Superior temporal gyrus (tissue), 1 donor: ENCODE measurements around the gene UBE3B.

Experiments used
- DNase-seq: peaks from one replicate; pipeline ENCODE4 v3.0.0-alpha.2; 2016; ENCODE audit errors: extremely low spot score

The UBE3B gene

DNA sequence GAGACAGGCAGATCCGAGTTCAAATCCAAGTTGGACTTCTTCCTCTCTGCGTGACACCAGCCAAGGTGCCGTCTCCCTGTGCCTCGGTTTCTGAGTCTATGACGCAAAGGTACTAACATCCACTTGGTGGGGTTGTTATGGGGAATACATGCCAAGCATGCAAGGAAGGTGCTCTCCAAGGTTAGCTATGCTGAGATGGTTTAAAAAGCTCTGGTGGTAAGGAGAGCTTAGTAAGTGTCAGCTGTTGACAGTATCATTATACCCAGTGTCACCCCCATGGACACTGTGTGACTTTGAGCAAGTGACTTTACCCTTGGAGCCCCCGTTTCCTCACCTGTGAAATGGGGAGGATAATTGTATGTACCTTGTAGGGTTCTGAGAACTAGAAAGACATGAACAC, 73.7 kb downstream of the UBE3B start:
- no peak for DNase-seq

- no peak for DNase-seq
Observed at GRCh38 chr12:109552971-109553370, 75.5 kb downstream of the UBE3B start.

GRCh38 chr12:109553483-109553882, 76.0 kb downstream of the UBE3B start:
- no peak for DNase-seq

DNA sequence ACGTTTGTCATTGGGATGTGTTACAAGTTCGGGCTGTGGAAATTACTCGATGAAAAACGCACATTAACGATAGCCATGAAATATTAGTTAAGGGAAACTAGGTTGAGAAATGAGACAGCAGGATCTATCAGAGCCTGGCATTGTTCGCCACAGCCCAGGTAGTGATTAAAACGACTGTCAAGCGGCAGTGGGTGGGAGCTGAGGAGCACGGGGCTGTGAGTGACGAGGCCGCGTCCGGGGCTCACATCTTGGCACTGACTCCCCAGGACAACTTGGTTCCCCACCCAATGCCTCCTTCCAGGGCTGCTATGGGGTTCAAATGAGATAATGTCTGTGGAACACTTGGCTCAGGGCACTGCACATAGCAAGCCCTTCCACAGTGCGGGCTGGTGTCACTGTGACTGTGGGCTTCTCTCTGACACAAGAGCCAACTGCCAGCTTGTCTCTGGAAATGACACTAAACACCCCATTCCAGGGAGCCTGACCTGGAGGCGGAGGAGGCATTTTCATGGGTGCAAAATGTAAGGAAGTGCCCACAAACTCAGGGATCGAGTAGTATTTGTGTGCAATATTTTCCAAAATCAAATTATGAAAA, 76.6 kb downstream of the UBE3B start:
- DNase-seq, result no peak

- DNase-seq, result no peak
Observed at GRCh38 chr12:109554761-109555160, 77.3 kb downstream of the UBE3B start.

DNA sequence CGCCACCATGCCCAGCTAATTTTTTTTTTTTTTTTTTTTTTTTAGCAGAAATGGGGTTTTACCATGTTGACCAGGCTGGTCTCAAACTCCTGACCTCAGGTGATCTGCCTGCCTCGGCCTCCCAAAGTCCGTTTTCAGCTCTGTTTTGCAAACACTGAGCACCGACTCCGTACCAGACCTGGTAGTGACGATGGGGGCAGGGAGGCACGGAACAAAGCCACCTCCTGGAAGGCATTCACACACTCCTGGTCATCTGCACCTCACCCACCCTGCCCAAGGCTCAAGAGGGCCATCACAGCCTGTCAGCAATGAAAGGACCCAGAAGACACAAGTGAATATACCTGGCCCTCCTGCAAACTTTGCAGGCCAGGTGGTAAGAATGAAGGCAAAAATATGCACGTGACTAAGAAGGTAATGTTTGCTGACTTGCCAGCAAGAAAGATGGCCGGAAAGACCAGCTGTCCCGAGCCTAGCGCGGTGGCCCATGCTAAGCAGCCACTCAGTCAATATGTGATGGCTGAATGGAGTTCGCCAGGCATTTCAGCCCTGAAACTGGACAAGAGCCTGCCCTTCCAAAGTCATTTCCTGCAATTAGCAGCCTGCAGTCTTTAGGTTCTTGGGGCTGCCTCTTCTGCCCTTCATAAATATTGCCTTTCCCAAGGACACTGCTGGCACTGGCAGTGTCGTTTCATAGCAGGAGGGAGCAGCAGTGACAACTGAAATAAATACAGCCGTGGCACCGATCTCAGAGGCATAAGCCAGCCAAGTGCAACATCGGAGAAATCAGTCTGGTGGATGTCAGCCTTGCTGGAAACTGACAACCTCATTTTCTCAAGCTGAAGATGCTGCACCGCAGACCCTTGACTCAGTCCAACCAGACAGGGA, 78.2 kb downstream of the UBE3B start:
- no peak for DNase-seq

DNA sequence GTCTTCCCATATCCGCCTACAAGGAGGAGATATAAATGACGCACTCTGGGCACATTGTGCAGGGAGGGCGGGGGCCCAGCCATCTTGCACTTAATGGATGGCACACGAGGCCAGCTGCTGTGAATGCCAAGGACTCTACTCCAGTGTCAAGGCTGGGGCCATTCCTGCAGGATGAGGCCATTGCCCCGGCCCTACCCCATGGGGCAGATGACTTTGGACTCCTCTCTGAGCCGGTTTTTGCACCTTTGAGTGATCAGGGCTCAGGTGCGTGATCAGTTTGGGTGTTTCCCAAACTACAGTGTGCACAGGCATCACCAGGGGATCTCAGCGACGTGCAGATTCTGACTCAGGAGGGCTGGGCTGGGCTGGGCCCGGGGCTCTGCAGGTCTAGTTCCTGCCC, 79.8 kb downstream of the UBE3B start:
- no peak for DNase-seq

GRCh38 chr12:109557805-109558204, 80.4 kb downstream of the UBE3B start:
- DNase-seq, result no peak

DNA sequence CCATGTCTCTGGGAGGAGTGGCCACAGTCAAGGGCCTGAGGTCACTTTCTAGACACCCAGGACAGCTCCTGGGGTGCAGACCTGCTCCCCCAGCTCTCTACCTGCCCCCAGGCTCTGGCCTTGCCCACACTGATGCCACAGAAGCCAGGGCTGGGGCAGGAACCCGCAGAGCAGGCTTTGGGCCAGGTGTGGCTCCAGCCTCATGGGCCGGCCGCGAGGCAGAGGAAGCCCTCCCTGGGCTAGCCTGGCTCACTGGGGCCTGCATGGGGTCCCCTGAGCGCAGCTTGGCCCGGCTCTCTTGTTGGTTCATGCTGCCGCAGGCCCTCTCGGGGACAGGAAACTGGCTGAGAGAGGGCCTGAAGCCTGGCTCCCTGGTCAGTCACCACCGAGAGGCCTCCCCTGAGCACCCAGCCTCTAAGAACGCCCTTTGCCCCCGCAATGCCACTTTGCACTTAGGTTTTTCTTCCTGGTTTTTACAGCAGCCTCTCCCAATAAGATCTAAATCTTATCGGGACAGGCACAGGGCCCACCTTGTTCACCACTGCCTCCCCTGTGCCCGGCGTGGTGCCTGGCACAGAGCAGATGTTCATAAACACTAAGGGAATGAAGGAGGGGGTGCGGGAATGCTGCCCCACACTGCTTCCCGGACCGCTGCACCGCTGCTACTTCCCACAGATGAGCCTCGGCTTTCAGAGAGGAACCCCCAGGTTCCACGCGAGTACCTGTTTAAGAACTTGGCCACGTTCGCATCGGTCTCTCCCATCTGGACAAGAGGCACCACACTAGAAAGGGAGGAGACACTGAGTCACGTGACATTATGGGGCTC, 81.2 kb downstream of the UBE3B start:
- DNase-seq, result no peak

- no peak for DNase-seq
Observed at GRCh38 chr12:109559200-109559505, 81.7 kb downstream of the UBE3B start.

- no peak for DNase-seq
Observed at GRCh38 chr12:109559601-109560000, 82.2 kb downstream of the UBE3B start.

- DNase-seq, result no peak
Observed at GRCh38 chr12:109560867-109561710, 83.7 kb downstream of the UBE3B start.

GRCh38 chr12:109561711-109562030, 84.2 kb downstream of the UBE3B start:
- no peak for DNase-seq

DNA sequence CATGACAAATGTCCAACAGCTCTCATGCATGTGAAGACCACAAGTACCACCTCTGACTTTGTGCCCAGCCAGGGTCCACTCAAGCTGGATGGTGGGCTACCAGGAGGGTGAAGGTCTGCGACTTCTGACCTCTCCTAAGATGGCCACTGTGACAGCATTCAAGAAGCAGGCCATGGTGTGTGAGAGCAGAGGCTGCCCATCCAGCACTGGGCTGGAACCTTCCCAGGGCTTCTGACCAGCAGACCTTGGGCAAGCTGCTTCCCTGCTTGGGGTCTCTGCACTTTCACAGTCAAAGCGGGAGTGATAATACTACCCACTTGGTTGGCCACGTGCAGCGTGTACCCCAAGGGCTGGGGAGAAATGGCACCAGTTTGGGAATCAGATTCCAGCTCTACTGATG, 85.4 kb downstream of the UBE3B start:
- DNase-seq, result no peak

DNA sequence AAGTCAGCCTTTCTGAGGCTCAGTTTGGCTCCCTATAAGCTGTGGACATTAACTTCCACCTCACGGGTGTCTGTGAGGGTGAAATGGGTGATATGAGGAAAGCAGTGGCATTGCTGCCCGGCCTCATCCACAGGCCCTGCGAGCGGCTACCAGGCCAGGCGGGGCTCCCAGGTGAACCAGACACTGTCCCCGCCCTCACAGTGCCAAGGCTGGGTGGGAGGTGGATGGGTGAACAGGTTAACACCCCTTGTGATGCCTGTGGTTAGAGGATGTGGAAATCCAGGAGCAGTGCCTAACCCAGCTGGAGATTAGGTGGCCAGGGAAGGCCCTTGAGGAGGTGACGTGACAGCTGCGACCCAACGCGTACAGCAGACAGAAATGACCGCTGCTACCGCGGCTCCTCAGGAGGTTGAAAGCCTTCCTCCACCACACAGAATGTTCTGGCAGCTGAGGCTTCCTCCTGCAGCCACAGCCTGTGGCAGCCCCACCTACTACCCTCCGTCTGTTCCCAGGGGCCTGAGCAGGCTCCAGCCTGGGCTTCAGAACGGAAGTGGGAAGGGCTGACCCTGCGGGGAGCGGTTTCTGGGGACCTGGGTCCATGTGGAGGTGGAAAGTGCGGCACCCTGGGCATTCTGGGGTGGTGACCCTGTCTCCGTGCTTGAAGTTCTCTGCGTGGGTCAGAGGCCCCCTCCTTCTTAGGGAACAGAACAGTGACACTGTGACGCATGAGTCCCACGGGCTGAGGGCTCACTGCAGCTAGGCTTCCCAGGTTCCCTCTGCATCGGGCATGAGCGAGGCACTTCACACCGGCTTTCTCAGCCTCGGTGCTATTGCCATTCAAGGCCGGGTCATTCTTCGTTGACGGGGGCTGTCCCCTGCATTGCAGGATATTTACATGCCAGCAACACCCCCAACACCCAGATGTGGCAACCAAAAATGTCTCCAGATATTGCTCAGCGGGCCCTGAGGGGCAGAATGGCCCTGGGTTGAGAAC, 86.2 kb downstream of the UBE3B start:
- DNase-seq, result no peak

DNA sequence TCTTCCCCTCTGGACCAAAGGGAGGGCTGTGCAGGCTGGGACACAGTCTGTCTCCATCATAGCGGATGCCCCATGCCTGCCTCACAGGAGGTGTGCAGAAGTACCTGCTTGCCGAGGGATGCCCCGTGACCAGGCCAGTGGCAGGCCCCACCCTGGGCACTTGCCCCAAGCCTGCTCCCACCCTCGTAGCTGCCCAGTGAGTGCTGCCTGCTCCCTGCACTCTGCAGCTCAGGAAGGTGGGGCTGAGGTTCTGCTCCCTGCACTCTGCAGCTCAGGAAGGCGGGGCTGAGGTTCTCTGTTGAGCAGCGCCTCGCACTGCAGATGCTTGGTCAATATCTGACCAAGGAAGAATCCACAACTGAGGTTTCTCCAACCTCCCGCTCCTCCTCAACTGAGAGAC, 89.0 kb downstream of the UBE3B start:
- DNase-seq, result no peak

- no peak for DNase-seq
Observed at GRCh38 chr12:109567296-109567695, 89.9 kb downstream of the UBE3B start.

- no peak for DNase-seq
Observed at GRCh38 chr12:109567967-109568366, 90.5 kb downstream of the UBE3B start.

DNA sequence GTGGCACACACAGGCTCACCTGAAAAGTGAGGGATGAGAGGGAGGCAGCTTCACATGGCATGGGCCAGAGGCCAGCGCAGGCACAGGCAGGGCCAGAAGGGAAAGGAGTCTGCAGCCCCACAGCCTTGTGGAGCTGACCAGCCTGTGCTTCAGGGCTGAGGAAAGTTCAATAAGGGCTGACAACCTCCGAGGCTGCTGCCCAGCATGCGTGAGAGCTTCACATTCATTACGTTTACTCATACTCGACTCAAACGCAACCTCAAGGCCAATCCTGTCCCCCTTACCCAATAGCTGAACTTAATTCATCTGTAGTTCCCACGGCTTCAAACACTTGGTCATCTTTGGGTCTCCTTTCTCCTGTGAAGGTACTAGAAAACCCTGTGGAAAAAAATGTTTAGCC, 91.1 kb downstream of the UBE3B start:
- no peak for DNase-seq

DNA sequence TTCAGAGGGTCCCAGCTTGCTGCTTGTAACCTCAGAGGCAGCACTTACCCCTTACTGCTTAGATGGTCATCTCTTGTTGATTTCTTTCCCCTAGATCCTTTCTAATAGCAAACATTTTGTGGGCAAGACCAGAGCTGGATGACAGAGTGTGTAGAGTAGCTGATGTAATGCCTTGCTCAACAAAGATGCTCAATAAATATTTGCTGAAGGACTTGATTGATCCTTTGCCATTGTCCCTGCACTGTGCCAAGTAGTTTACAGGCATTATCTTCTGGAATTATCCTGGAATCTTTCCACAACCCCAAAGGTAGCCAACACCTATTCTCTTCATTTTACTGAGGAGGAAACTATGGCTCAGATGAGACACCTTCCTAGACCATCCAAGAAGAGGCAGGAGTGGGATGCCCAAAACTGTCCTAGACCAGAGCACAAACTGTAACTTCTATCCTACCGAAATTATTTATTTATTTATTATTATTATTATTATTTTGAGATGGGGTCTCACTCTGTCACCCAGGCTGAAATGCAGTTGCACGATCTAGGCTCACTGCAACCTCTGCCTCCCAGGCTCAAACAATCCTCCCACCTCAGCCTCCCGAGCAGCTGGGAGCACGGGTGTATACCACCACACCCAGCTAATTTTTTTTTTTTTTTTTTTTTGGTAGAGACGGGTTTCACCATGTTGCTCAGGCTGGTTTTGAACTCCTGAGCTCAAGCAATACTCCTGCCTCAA, 94.5 kb downstream of the UBE3B start:
- DNase-seq, result no peak
